Measurements from ENCODE around the gene CD83.
"Not testable (repeated sequence)": the region's sequence is repeated elsewhere in the genome, so short reads cannot be mapped to it uniquely, and the experiment has no call there.

The CD83 gene

GRCh38 chr6:14151300-14151699 lies 33.7 kb downstream of the CD83 start:
- not testable (repeated sequence) for DNase-seq

DNA sequence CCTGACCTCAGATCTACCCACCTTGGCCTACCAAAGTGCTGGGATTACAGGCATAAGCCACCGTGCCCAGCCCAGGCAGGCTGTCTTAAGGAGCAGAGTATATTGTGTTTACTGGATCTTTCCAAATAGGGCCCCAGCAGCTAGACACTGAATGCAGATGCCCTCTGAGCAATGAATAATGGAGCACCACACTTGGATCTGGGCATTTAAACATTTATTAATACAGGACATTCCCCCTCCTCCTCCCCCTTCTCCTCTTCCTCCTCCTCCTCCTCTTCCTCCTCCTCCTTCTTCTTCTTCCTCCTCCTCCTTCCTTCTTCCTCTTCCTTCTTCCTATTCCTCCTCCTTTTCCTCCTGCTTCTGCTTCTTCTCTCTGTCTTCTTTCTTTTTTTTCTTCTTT lies 34.2 kb downstream of the CD83 start:
- no peak for DNase-seq

GRCh38 chr6:14153228-14153627 lies 35.7 kb downstream of the CD83 start:
- DNase-seq = no peak

GRCh38 chr6:14159090-14159489 lies 41.5 kb downstream of the CD83 start:
- DNase-seq = no peak

- DNase-seq = no peak
Observed at GRCh38 chr6:14162826-14163225, 45.3 kb downstream of the CD83 start.

- DNase-seq = no peak
Observed at GRCh38 chr6:14165091-14165490, 47.5 kb downstream of the CD83 start.

DNA sequence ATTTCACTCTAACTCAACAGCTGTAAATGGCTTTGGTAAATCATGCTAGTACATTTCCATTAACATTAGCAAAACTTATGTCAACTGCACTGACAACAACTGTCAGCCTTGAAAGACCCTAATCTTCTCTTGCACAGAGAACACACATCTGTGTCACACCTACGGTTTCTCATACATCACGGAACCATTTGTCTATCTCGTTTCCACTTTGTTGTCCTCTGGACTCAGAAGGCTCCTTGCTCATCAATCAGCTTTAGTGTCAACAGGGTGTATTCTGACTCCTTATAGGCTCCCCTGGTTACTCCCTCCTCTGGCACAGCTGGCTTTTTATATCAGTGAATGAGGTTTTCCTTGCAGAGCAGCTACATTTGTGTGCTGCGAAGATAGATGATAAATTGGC lies 49.3 kb downstream of the CD83 start:
- DNase-seq = no peak

GRCh38 chr6:14170128-14170527 lies 52.6 kb downstream of the CD83 start:
- no peak for DNase-seq

DNA sequence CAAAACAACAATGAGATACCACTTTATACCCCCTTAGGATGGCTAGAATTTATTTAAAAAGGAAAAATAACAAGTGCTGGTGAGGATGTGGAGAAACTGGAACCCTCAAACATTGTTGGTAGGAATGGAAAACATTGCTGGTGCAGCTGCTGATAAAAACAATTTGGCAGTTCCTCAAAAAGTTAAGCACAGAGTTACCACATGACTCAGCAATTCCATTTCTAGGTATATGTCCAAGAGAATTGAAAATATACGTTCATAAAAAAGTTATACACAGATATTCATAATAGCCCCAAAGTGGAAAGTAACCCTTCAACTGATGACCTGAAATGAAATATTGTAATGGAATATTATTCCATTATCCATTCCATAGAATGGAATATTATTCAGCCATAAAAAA lies 55.0 kb downstream of the CD83 start:
- no peak for DNase-seq

DNA sequence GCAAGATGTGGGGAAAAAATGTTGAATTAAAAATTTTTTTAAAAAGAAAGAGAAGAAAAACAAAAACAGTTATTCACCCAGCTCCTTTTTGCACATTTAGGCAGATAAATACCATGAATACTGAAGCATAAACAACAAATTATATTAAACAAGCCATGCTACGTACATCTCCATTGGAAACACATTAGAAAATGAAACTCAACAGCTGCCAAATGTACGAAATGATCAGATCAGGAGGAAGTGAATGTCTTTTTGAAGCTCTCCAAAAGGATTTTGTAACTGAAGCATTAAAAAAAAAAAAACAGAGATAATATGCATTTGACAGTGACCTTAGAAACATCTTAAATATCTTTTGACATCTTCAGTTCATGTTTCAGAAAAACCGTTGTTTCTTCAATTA lies 56.7 kb downstream of the CD83 start:
- no peak for DNase-seq

DNA sequence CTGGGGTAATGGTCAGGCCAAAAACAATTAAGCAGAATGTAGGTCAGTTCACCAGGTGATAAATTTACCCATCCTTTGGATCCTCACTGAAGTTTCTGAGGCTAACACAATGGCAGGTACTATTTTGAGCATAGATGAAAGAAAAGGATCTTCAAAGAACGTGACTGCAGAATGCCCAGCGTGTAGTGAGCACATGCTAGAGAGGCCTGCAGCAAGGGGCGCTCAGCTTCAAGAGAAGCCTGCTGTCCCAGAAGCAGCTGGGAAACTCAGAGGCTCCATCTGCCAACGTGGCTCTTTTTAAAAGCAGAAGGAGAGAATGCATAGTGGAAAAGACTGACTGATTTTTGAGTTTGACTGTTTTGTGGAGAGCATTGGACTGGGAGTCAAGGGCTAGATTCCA lies 57.4 kb downstream of the CD83 start:
- DNase-seq = no peak

DNA sequence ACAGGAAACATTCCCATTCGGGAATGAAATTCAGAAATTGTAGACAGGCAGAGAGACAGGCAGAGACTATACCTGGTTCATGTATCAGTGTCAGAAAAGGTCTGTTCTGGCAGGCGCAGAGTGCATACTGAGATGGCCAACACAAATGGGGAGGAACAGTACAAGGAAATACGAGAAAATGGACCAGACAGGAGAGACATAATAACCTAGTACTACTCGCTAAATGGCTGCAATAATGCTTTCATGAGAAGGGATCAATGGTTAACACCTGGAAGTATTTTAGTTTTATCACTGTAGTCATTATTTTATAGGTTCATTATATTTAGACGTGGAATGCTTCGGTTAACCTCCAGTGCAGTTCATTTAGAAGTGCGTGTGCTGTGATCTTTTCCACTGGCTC lies 58.9 kb downstream of the CD83 start:
- DNase-seq = no peak

GRCh38 chr6:14177413-14178082 lies 60.0 kb downstream of the CD83 start:
- DNase-seq = no peak

GRCh38 chr6:14178083-14178445 lies 60.5 kb downstream of the CD83 start:
- no peak for DNase-seq

DNA sequence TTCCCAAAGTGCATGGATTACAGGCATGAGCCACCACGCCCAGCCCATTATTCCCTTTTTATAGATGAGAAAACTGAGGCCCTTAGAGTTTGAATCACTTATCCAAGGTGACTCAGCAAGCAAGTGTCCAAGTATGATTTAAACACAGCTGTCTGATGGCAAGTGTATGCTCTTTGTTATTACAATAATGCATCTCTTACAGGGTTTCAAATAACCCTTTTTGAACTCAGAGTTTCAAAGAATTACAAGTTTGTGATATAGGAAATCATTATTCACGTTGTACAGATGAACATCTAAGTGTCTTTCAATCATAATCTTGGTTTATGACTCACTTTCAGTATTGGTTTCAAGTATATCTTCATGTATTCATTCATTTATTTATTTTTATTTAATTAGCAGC lies 63.0 kb downstream of the CD83 start:
- DNase-seq = no peak

- DNase-seq = no peak
Observed at GRCh38 chr6:14182916-14183315, 65.3 kb downstream of the CD83 start.
